ENCODE measurements around the gene OXCT1.

GRCh38 chr5:41682641-41683040 is 187.6 kb downstream of the OXCT1 start:
- TF ChIP-seq CTCF (CRISPR knock-in tag; IDR thresholded peaks at IDR 0.05): no peak
- no peak for TF ChIP-seq ZSCAN31 (CRISPR knock-in tag; IDR thresholded peaks at IDR 0.05; ENCODE audit: low read depth)
- no peak for TF ChIP-seq SMC3 (IDR thresholded peaks at IDR 0.05; ENCODE audit: low read length)
- TF ChIP-seq TAF1 (CRISPR knock-in tag; IDR thresholded peaks at IDR 0.05): no peak
- TF ChIP-seq CEBPB (IDR thresholded peaks at IDR 0.05; ENCODE audit: borderline replicate concordance, low read depth, low read length): no peak
- no peak for TF ChIP-seq HNF1B (CRISPR knock-in tag; IDR thresholded peaks at IDR 0.05)
- no peak for TF ChIP-seq RELA (CRISPR knock-in tag; IDR thresholded peaks at IDR 0.05)
- TF ChIP-seq TRAFD1 (CRISPR knock-in tag; IDR thresholded peaks at IDR 0.05; ENCODE audit: borderline replicate concordance): no peak
- no peak for TF ChIP-seq MXI1 (IDR thresholded peaks at IDR 0.05; ENCODE audit: borderline replicate concordance, low read depth, low read length)
- no peak for TF ChIP-seq NR2F6 (IDR thresholded peaks at IDR 0.05)
- TF ChIP-seq NR2F6 (CRISPR knock-in tag; IDR thresholded peaks at IDR 0.05): no peak
